ENCODE data around the gene NHS.

NHS gene

DNA sequence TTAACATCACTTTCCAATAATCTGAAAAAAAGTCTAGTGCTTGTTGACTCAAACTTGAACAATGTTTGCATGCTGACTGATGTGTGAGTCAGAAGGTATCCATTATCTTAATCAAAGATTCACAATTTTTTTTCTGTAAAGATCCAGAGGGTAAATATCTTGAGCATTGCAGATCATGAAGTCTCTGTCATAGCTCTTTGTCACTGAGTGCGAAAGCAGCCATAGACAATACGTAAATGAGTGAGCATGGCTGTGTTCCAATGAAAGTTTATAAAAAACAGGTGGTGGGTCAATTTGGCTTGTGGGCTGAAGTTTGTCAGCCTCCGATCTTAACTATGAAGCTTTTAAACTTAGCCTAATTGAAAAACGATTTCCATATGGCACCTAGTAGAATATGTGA lies 37.7 kb downstream of the NHS start:
- Histone ChIP-seq H3K9me3 (replicated peaks; ENCODE audit: insufficient read depth, low read length) (no peaks in the 10 kb centered on the region), H4K20me1 (ENCODE audit: insufficient read depth, low read length) (no peaks in the 10 kb centered on the region), H3F3A (ENCODE audit: insufficient read depth, low read length) (no peaks in the 10 kb centered on the region), H3K4me2 (ENCODE audit: low read depth, low read length) (no peak overlapping the region), H3K36me3 (replicated peaks; ENCODE audit: insufficient read depth, low read length) (no peaks in the 10 kb centered on the region), H3K27me3 (replicated peaks; ENCODE audit: insufficient read depth, low read length) (no peaks in the 10 kb centered on the region), H2AFZ (ENCODE audit: low read length) (no peak overlapping the region), H3K9ac (ENCODE audit: low read length) (no peak overlapping the region), H3K27ac (ENCODE audit: low read length) (no peak overlapping the region), H3K4me3 (ENCODE audit: low read length) (no peak overlapping the region), H3K4me1 (ENCODE audit: low read length) (no peaks in the 10 kb centered on the region), H3K9me2 (replicated peaks; ENCODE audit: insufficient read depth, low read length) (no peaks in the 10 kb centered on the region), H3K79me2 (ENCODE audit: low read length) (no peaks in the 10 kb centered on the region)
- no peak for DNase-seq
- TF ChIP-seq, protein P1, sequence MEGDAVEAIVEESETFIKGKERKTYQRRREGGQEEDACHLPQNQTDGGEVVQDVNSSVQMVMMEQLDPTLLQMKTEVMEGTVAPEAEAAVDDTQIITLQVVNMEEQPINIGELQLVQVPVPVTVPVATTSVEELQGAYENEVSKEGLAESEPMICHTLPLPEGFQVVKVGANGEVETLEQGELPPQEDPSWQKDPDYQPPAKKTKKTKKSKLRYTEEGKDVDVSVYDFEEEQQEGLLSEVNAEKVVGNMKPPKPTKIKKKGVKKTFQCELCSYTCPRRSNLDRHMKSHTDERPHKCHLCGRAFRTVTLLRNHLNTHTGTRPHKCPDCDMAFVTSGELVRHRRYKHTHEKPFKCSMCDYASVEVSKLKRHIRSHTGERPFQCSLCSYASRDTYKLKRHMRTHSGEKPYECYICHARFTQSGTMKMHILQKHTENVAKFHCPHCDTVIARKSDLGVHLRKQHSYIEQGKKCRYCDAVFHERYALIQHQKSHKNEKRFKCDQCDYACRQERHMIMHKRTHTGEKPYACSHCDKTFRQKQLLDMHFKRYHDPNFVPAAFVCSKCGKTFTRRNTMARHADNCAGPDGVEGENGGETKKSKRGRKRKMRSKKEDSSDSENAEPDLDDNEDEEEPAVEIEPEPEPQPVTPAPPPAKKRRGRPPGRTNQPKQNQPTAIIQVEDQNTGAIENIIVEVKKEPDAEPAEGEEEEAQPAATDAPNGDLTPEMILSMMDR (IDR thresholded peaks at IDR 0.05; ENCODE audit: low read length): no peak
- TF ChIP-seq EZH2 (optimal IDR thresholded peaks at IDR 0.05; ENCODE audit: low read depth, low read length): no peak
- no peak for TF ChIP-seq EZH2phosphoT487 (IDR thresholded peaks at IDR 0.05; ENCODE audit: low read length)

DNA sequence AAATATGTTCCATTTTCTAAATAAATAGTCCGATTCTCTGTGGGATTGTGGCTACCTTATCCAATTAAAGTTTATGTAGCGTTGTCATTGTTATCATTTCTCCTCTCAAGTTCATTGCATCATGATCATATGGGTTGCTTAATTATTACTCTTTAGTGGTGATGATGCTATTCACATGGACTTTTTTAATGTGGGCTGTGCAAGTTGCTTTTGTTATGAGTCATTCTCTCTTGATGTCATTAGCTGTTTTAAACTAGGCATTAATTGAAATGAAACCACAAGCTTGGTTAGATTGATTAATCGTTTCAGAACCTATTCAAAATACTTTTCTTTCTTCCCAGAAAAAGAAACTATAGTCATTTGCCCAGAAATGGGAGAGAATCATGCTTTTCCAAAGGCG lies 38.2 kb downstream of the NHS start:
- H3K4me2 ChIP-seq (ENCODE audit: low read depth, low read length): no peak overlapping the region
- H3K9me3 ChIP-seq (replicated peaks; ENCODE audit: insufficient read depth, low read length): no peaks in the 10 kb centered on the region
- no peaks in the 10 kb centered on the region for H3K9me2 ChIP-seq (replicated peaks; ENCODE audit: insufficient read depth, low read length)
- no peak overlapping the region for H3K27ac ChIP-seq (ENCODE audit: low read length)
- H4K20me1 ChIP-seq (ENCODE audit: insufficient read depth, low read length): no peaks in the 10 kb centered on the region
- no peak for DNase-seq
- no peak overlapping the region for H3K4me3 ChIP-seq (ENCODE audit: low read length)
- H3K27me3 ChIP-seq (replicated peaks; ENCODE audit: insufficient read depth, low read length): no peaks in the 10 kb centered on the region
- H3K9ac ChIP-seq (ENCODE audit: low read length): no peak overlapping the region
- no peaks in the 10 kb centered on the region for H3K79me2 ChIP-seq (ENCODE audit: low read length)
- H3K36me3 ChIP-seq (replicated peaks; ENCODE audit: insufficient read depth, low read length): no peaks in the 10 kb centered on the region
- H3F3A ChIP-seq (ENCODE audit: insufficient read depth, low read length): no peaks in the 10 kb centered on the region
- no peak overlapping the region for H2AFZ ChIP-seq (ENCODE audit: low read length)
- TF ChIP-seq, protein P1 (IDR thresholded peaks at IDR 0.05; ENCODE audit: low read length): no peak
- no peak for TF ChIP-seq EZH2phosphoT487 (IDR thresholded peaks at IDR 0.05; ENCODE audit: low read length)
- H3K4me1 ChIP-seq (ENCODE audit: low read length): no peaks in the 10 kb centered on the region

DNA sequence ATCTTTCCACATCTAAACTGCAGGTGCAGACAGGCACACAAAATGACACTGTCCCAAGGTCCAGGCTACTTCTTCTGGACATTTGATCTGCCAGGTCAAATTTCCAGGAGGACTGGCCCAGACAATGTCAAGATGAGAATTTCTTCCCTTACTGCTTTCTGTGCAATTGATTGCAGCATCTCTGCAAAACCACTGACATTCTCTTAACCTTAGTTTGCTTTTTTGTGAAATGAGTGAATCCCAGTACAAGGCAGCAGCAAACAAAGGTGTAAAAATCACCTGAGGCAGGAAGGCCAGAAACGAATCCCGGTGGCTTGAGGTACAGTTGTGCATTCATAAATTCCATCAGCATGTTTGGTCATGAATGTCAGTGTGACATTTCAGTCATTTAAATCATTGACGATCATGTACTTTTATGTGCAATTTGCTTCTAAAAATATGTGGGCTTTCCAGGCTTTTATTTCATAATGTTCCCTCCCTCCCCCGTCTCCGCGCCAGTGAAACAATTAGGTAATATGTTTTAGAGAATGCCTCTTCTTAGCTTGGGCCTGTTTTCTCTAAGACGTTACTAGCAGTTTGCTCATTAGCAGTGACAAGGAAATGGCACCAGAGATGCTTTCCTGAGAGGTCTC lies 39.1 kb downstream of the NHS start:
- no peaks in the 10 kb centered on the region for H3K27me3 ChIP-seq (replicated peaks; ENCODE audit: insufficient read depth, low read length)
- DNase-seq: no peak
- H3K27ac ChIP-seq (ENCODE audit: low read length): no peak overlapping the region
- H3K36me3 ChIP-seq (replicated peaks; ENCODE audit: insufficient read depth, low read length): no peaks in the 10 kb centered on the region
- no peak overlapping the region for H3K4me3 ChIP-seq (ENCODE audit: low read length)
- H3K79me2 ChIP-seq (ENCODE audit: low read length): no peaks in the 10 kb centered on the region
- no peak overlapping the region for H3K9ac ChIP-seq (ENCODE audit: low read length)
- no peaks in the 10 kb centered on the region for H3K4me1 ChIP-seq (ENCODE audit: low read length)
- H3K4me2 ChIP-seq (ENCODE audit: low read depth, low read length): no peak overlapping the region
- H3K9me3 ChIP-seq (replicated peaks; ENCODE audit: insufficient read depth, low read length): no peaks in the 10 kb centered on the region
- TF ChIP-seq, protein P1 (IDR thresholded peaks at IDR 0.05; ENCODE audit: low read length): no peak
- no peak for TF ChIP-seq EZH2phosphoT487 (IDR thresholded peaks at IDR 0.05; ENCODE audit: low read length)
- no peak for TF ChIP-seq EZH2 (optimal IDR thresholded peaks at IDR 0.05; ENCODE audit: low read depth, low read length)
- H2AFZ ChIP-seq (ENCODE audit: low read length): no peak overlapping the region
- no peaks in the 10 kb centered on the region for H4K20me1 ChIP-seq (ENCODE audit: insufficient read depth, low read length)
- no peaks in the 10 kb centered on the region for H3F3A ChIP-seq (ENCODE audit: insufficient read depth, low read length)
- no peaks in the 10 kb centered on the region for H3K9me2 ChIP-seq (replicated peaks; ENCODE audit: insufficient read depth, low read length)
